WTC11 (cell line): Measurements from ENCODE around the gene DERA. TPM values are rescaled to one million over a fixed set of nuclear protein-coding genes. Genes with fewer than 3 reads are reported as not detected.
A peak's percentile ranks its signal among the peaks of the same experiment; 100 is the strongest.

ENCODE experiments used
- ATAC-seq: fragments of 200-7000 bp; cut with Tn5 transposase; 2 replicates; pipeline ENCODE4 v1.10.0; 2021; ENCODE audit warnings: mild to moderate bottlenecking, moderate library complexity
- Bru-seq: library from RNA; stranded (reverse); fragments of 400-500 nt; gene quantifications from one replicate; lab custom pipeline; 2021; lab: Mats Ljungman, UMichigan
- CTCF ChIA-PET: fragments of 300-600 bp; sonication (Branson Sonifier 250); formaldehyde crosslinking; loops from one replicate; lab custom pipeline; 2021; ENCODE audit warnings: antibody characterized with exemption; lab: Charles Lee
- POLR2A ChIA-PET: fragments of 350-600 bp; sonication (Branson Sonifier 250); formaldehyde crosslinking; loops from one replicate; lab custom pipeline; 2021; ENCODE audit warnings: antibody characterized with exemption; lab: Charles Lee
- DNase-seq: peaks from one replicate; pipeline ENCODE4 v3.0.0; 2021; ENCODE audit warnings: low spot score
- H3K27ac Mint-ChIP-seq: 2 replicates; pipeline ENCODE4 v1.8.0; 2021; ENCODE audit warnings: mixed read lengths
- H3K27me3 Mint-ChIP-seq: 2 replicates; pipeline ENCODE4 v1.8.0; 2021; ENCODE audit warnings: low read depth, mild to moderate bottlenecking, moderate library complexity, mixed read lengths
- H3K36me3 Mint-ChIP-seq: 2 replicates; pipeline ENCODE4 v1.8.0; 2021; ENCODE audit warnings: mixed read lengths
- H3K4me1 Mint-ChIP-seq: 2 replicates; pipeline ENCODE4 v1.8.0; 2022; ENCODE audit warnings: mixed read lengths
- H3K4me3 Mint-ChIP-seq: 2 replicates; pipeline ENCODE4 v1.8.0; 2021; ENCODE audit warnings: mild to moderate bottlenecking, moderate library complexity, mixed read lengths
- H3K9me3 Mint-ChIP-seq: 2 replicates; pipeline ENCODE4 v1.8.0; 2021; ENCODE audit warnings: mixed read lengths
- ATF1 ChIP-seq: sonication (generic); formaldehyde crosslinking; IDR thresholded peaks from 2 replicates; pipeline ENCODE4 v1.8.1; 2023; ENCODE audit warnings: mild to moderate bottlenecking, moderate library complexity, missing genetic modification reagents
- CREB1 ChIP-seq: sonication (generic); formaldehyde crosslinking; IDR thresholded peaks from 2 replicates; pipeline ENCODE4 v1.8.0; 2023; ENCODE audit warnings: mild to moderate bottlenecking, missing genetic modification reagents
- FOXK1 ChIP-seq: sonication (generic); formaldehyde crosslinking; IDR thresholded peaks from 2 replicates; pipeline ENCODE4 v1.8.0; 2022; ENCODE audit warnings: mild to moderate bottlenecking, moderate library complexity, missing genetic modification reagents
- FOXP1 ChIP-seq: sonication (generic); formaldehyde crosslinking; IDR thresholded peaks from 2 replicates; pipeline ENCODE4 v1.8.0; 2022; ENCODE audit warnings: missing genetic modification reagents, mild to moderate bottlenecking, moderate library complexity, borderline replicate concordance
- JUN ChIP-seq: sonication (generic); formaldehyde crosslinking; IDR thresholded peaks from 2 replicates; pipeline ENCODE4 v1.8.0; 2023; ENCODE audit warnings: mild to moderate bottlenecking, missing genetic modification reagents
- NFYB ChIP-seq: sonication (generic); formaldehyde crosslinking; conservative IDR thresholded peaks from 2 replicates; pipeline ENCODE4 v1.8.0; 2022; ENCODE audit warnings: low read depth, missing genetic modification reagents
- NR1H2 ChIP-seq: sonication (generic); formaldehyde crosslinking; IDR thresholded peaks from 2 replicates; pipeline ENCODE4 v1.9.0; 2021; ENCODE audit warnings: mild to moderate bottlenecking, moderate library complexity, missing genetic modification reagents
- PRRX2 ChIP-seq: fragments of 250-450 bp; sonication (Bioruptor Pico); IDR thresholded peaks from 2 replicates; pipeline ENCODE4 v1.8.0; 2021; ENCODE audit warnings: mild to moderate bottlenecking
- SMAD3 ChIP-seq: sonication (generic); formaldehyde crosslinking; IDR thresholded peaks from 2 replicates; pipeline ENCODE4 v1.8.0; 2022; ENCODE audit warnings: missing genetic modification reagents, mild to moderate bottlenecking, borderline replicate concordance
- SP1 ChIP-seq: sonication (generic); formaldehyde crosslinking; conservative IDR thresholded peaks from 2 replicates; pipeline ENCODE4 v1.8.1; 2022; ENCODE audit warnings: missing genetic modification reagents
- TP53 ChIP-seq: sonication (generic); formaldehyde crosslinking; IDR thresholded peaks from 2 replicates; pipeline ENCODE4 v1.8.1; 2023; ENCODE audit warnings: mild to moderate bottlenecking, missing genetic modification reagents
- ZNF138 ChIP-seq: sonication (generic); formaldehyde crosslinking; conservative IDR thresholded peaks from 2 replicates; pipeline ENCODE4 v1.8.1; 2022; ENCODE audit warnings: mild to moderate bottlenecking, moderate library complexity, missing genetic modification reagents
- ZNF396 ChIP-seq: fragments of 250-450 bp; sonication (Bioruptor Pico); IDR thresholded peaks from 2 replicates; pipeline ENCODE4 v1.8.0; 2021; ENCODE audit warnings: mild to moderate bottlenecking, moderate library complexity, borderline replicate concordance
- long read RNA-seq, 3 experiments: library from RNA in 1 of 3; library from capped mRNA in 1 of 3; library from polyadenylated mRNA in 1 of 3; unstranded in 2 of 3; stranded (forward) in 1 of 3; transcript quantifications; one replicate each; pipeline ENCODE4 v2.0.0, GENCODE V29; 2021
- total RNA-seq: library from RNA; stranded (reverse); gene quantifications from 3 replicates; pipeline ENCODE4 v1.2.3, GENCODE V29; 2021
- TF ChIP-seq, protein P1 (sequence below): sonication (generic); formaldehyde crosslinking; IDR thresholded peaks from 2 replicates; pipeline ENCODE4 v1.8.0; 2022; ENCODE audit warnings: mild to moderate bottlenecking, missing genetic modification reagents
- TF ChIP-seq, protein P2 (sequence below): sonication (generic); formaldehyde crosslinking; IDR thresholded peaks from 2 replicates; pipeline ENCODE4 v1.8.1; 2023; ENCODE audit warnings: mild to moderate bottlenecking, missing genetic modification reagents, moderate library complexity
- TF ChIP-seq, protein P3 (sequence below): sonication (generic); formaldehyde crosslinking; IDR thresholded peaks from 2 replicates; pipeline ENCODE4 v1.8.1; 2022; ENCODE audit warnings: mild to moderate bottlenecking, missing genetic modification reagents, moderate library complexity, borderline replicate concordance
- TF ChIP-seq, protein P4 (sequence below): sonication (generic); formaldehyde crosslinking; IDR thresholded peaks from 2 replicates; pipeline ENCODE4 v1.8.0; 2022; ENCODE audit warnings: mild to moderate bottlenecking, missing genetic modification reagents
- TF ChIP-seq, protein P5 (sequence below): sonication (generic); formaldehyde crosslinking; conservative IDR thresholded peaks from 2 replicates; pipeline ENCODE4 v1.8.1; 2022; ENCODE audit warnings: mild to moderate bottlenecking, missing genetic modification reagents
- TF ChIP-seq, protein P6 (sequence below): sonication (generic); formaldehyde crosslinking; IDR thresholded peaks from 2 replicates; pipeline ENCODE4 v1.8.1; 2022; ENCODE audit warnings: missing genetic modification reagents, borderline replicate concordance
- TF ChIP-seq, protein P7 (sequence below): fragments of 250-450 bp; sonication (Bioruptor Pico); IDR thresholded peaks from 2 replicates; pipeline ENCODE4 v2.1.2; 2022; ENCODE audit warnings: mild to moderate bottlenecking, moderate library complexity
- TF ChIP-seq, protein P8 (sequence below): sonication (generic); formaldehyde crosslinking; IDR thresholded peaks from 2 replicates; pipeline ENCODE4 v1.8.1; 2023; ENCODE audit warnings: mild to moderate bottlenecking, missing genetic modification reagents
- TF ChIP-seq, protein P9 (sequence below): fragments of 250-450 bp; sonication (Bioruptor Pico); IDR thresholded peaks from 2 replicates; pipeline ENCODE4 v1.9.0; 2021; ENCODE audit warnings: mild to moderate bottlenecking
- TF ChIP-seq, protein P10 (sequence below): sonication (generic); formaldehyde crosslinking; IDR thresholded peaks from 2 replicates; pipeline ENCODE4 v1.8.1; 2023; ENCODE audit warnings: mild to moderate bottlenecking, missing genetic modification reagents, moderate library complexity

DERA gene
- total RNA-seq = 21.2 to 23.7 TPM (median 22.4 TPM) in 3 replicates
- Bru-seq, nascent RNA = percentile 64 among the genes with signal in this experiment
- long read RNA-seq, experiment 1, transcript DERA-201 (9 exons, 1,705 nt) = major isoform, 79 of 103 reads
- long read RNA-seq, experiment 1, partial matches to known transcripts = 7 of 103 reads
- long read RNA-seq, experiment 1, other reads (novel, unspliced or antisense) = 15 of 103 reads
- long read RNA-seq, experiment 2, transcript DERA-201 (9 exons, 1,705 nt) = major isoform, 20 of 33 reads
- long read RNA-seq, experiment 2, partial matches to known transcripts = 8 of 33 reads
- long read RNA-seq, experiment 2, other reads (novel, unspliced or antisense) = 3 of 33 reads
- long read RNA-seq, experiment 3, transcript DERA-201 (9 exons, 1,705 nt) = major isoform, 80 of 89 reads
- long read RNA-seq, experiment 3, partial matches to known transcripts = 1 of 89 reads
- long read RNA-seq, experiment 3, other reads (novel, unspliced or antisense) = 4 of 89 reads

DNA sequence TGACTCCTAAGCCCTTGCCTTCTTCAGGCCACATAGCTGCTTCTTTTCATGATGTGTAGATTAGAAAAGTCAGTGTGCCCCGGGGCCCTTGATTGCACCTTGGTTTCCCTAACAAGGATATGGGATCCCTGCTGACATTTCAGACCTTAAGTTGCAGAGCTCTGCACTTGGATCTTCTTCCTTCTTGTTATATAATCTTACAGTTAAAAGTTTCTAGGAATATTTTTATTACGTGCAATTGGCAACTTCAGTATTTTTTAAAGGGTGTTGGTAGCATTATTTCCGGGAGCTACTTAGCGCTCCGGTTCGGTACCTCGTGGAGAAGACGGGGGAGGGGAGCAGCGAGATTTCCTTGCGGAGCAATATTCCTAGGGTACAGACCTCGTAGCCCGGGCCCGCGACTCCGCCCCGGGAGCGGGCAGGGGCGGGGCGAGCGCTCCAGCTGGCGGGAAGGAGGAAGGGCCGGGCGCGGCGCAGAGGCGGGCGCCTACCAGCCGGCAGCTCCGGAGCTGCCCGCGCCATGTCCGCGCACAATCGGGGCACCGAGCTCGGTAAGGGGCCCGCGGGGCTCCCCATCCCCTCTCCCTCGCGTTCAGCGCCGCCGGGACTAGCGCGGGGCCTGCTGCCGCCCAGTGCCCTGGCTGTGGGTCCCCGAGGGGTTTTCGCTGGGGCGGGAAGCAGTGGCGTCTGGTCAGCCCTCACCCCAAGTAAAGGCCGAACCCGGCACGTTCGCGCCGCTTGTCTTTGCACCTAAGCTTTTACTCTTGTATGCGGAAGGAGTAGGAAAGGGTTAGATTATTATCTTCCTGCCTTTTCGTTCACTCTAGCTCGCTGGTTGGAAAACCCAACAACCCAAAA is at the start of gene DERA:
Gene DERA (plus strand): TSS at position 469 of the 858 bp plus-strand sequence. CDS start 52 bp downstream, at position 521.
- Mint-ChIP-seq H3K27ac (peak within 1 kb of the TSS; percentile 88; the same call in 1 of the 2 replicates), H3K4me3 (peak within 1 kb of the TSS; percentile 82), H3K9me3 (no peaks in the 10 kb centered on the region), H3K27me3 (peaks cover 7% of the 10 kb centered on the region; the same call in 1 of the 2 replicates), H3K36me3 (no peaks in the 10 kb centered on the region), H3K4me1 (peaks cover 25% of the 10 kb centered on the region)
- CTCF ChIA-PET = interaction anchor here (0.7 to 2.4 kb wide), 8 partner anchors 10 to 379 kb away, joined by 3 to 19 read pairs (median 5); no protein-coding TSS in a partner anchor
- ATAC-seq (peak; percentile 98), DNase-seq (peak; percentile 81)
- POLR2A ChIA-PET = interaction anchor here (0.7 to 1.2 kb wide), 4 partner anchors 18 to 122 kb away, joined by 3 to 5 read pairs (median 4); partner anchors contain the start of gene EPS8
- TF ChIP-seq, protein P1, sequence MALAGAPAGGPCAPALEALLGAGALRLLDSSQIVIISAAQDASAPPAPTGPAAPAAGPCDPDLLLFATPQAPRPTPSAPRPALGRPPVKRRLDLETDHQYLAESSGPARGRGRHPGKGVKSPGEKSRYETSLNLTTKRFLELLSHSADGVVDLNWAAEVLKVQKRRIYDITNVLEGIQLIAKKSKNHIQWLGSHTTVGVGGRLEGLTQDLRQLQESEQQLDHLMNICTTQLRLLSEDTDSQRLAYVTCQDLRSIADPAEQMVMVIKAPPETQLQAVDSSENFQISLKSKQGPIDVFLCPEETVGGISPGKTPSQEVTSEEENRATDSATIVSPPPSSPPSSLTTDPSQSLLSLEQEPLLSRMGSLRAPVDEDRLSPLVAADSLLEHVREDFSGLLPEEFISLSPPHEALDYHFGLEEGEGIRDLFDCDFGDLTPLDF (CRISPR knock-in tag) = no peak
- TF ChIP-seq SMAD3 (CRISPR knock-in tag) = peak; percentile 56; the same call in 1 of the 2 replicates
- TF ChIP-seq FOXK1 = 0 out of 2 replicates have a peak, but pooled peaks have one; percentile 45
- TF ChIP-seq JUN (CRISPR knock-in tag) = 0 out of 2 replicates have a peak, but pooled peaks have one; percentile 30
- TF ChIP-seq, protein P2, sequence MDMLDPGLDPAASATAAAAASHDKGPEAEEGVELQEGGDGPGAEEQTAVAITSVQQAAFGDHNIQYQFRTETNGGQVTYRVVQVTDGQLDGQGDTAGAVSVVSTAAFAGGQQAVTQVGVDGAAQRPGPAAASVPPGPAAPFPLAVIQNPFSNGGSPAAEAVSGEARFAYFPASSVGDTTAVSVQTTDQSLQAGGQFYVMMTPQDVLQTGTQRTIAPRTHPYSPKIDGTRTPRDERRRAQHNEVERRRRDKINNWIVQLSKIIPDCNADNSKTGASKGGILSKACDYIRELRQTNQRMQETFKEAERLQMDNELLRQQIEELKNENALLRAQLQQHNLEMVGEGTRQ (CRISPR knock-in tag) = no peak
- TF ChIP-seq, protein P3, sequence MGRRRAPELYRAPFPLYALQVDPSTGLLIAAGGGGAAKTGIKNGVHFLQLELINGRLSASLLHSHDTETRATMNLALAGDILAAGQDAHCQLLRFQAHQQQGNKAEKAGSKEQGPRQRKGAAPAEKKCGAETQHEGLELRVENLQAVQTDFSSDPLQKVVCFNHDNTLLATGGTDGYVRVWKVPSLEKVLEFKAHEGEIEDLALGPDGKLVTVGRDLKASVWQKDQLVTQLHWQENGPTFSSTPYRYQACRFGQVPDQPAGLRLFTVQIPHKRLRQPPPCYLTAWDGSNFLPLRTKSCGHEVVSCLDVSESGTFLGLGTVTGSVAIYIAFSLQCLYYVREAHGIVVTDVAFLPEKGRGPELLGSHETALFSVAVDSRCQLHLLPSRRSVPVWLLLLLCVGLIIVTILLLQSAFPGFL (CRISPR knock-in tag) = no peak
- no peak for TF ChIP-seq CREB1 (CRISPR knock-in tag)
- no peak for TF ChIP-seq ZNF138
- 0 out of 2 replicates have a peak, but pooled peaks have one; percentile 27 for TF ChIP-seq PRRX2 (CRISPR knock-in tag)
- TF ChIP-seq, protein P4, sequence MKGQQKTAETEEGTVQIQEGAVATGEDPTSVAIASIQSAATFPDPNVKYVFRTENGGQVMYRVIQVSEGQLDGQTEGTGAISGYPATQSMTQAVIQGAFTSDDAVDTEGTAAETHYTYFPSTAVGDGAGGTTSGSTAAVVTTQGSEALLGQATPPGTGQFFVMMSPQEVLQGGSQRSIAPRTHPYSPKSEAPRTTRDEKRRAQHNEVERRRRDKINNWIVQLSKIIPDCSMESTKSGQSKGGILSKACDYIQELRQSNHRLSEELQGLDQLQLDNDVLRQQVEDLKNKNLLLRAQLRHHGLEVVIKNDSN (CRISPR knock-in tag) = 0 out of 2 replicates have a peak, but pooled peaks have one; percentile 21
- TF ChIP-seq NFYB (CRISPR knock-in tag) = no peak
- TF ChIP-seq, protein P5, sequence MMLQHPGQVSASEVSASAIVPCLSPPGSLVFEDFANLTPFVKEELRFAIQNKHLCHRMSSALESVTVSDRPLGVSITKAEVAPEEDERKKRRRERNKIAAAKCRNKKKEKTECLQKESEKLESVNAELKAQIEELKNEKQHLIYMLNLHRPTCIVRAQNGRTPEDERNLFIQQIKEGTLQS (CRISPR knock-in tag) = no peak
- peak; percentile 72 for TF ChIP-seq FOXP1 (CRISPR knock-in tag)
- TF ChIP-seq NR1H2 (CRISPR knock-in tag) = no peak
- TF ChIP-seq, protein P6, sequence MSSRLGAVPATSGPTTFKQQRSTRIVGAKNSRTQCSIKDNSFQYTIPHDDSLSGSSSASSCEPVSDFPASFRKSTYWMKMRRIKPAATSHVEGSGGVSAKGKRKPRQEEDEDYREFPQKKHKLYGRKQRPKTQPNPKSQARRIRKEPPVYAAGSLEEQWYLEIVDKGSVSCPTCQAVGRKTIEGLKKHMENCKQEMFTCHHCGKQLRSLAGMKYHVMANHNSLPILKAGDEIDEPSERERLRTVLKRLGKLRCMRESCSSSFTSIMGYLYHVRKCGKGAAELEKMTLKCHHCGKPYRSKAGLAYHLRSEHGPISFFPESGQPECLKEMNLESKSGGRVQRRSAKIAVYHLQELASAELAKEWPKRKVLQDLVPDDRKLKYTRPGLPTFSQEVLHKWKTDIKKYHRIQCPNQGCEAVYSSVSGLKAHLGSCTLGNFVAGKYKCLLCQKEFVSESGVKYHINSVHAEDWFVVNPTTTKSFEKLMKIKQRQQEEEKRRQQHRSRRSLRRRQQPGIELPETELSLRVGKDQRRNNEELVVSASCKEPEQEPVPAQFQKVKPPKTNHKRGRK (CRISPR knock-in tag) = no peak
- TF ChIP-seq, protein P7, sequence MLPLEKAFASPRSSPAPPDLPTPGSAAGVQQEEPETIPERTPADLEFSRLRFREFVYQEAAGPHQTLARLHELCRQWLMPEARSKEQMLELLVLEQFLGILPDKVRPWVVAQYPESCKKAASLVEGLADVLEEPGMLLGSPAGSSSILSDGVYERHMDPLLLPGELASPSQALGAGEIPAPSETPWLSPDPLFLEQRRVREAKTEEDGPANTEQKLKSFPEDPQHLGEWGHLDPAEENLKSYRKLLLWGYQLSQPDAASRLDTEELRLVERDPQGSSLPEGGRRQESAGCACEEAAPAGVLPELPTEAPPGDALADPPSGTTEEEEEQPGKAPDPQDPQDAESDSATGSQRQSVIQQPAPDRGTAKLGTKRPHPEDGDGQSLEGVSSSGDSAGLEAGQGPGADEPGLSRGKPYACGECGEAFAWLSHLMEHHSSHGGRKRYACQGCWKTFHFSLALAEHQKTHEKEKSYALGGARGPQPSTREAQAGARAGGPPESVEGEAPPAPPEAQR (CRISPR knock-in tag) = no peak
- no peak for TF ChIP-seq ATF1
- TF ChIP-seq, protein P8, sequence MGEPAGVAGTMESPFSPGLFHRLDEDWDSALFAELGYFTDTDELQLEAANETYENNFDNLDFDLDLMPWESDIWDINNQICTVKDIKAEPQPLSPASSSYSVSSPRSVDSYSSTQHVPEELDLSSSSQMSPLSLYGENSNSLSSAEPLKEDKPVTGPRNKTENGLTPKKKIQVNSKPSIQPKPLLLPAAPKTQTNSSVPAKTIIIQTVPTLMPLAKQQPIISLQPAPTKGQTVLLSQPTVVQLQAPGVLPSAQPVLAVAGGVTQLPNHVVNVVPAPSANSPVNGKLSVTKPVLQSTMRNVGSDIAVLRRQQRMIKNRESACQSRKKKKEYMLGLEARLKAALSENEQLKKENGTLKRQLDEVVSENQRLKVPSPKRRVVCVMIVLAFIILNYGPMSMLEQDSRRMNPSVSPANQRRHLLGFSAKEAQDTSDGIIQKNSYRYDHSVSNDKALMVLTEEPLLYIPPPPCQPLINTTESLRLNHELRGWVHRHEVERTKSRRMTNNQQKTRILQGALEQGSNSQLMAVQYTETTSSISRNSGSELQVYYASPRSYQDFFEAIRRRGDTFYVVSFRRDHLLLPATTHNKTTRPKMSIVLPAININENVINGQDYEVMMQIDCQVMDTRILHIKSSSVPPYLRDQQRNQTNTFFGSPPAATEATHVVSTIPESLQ (CRISPR knock-in tag) = no peak
- no peak for TF ChIP-seq TP53 (CRISPR knock-in tag)
- TF ChIP-seq, protein P9, sequence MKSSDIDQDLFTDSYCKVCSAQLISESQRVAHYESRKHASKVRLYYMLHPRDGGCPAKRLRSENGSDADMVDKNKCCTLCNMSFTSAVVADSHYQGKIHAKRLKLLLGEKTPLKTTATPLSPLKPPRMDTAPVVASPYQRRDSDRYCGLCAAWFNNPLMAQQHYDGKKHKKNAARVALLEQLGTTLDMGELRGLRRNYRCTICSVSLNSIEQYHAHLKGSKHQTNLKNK (CRISPR knock-in tag) = no peak
- peak; percentile 56; the same call in 1 of the 2 replicates for TF ChIP-seq SP1 (CRISPR knock-in tag)
- TF ChIP-seq ZNF396 (CRISPR knock-in tag) = no peak
- TF ChIP-seq, protein P10, sequence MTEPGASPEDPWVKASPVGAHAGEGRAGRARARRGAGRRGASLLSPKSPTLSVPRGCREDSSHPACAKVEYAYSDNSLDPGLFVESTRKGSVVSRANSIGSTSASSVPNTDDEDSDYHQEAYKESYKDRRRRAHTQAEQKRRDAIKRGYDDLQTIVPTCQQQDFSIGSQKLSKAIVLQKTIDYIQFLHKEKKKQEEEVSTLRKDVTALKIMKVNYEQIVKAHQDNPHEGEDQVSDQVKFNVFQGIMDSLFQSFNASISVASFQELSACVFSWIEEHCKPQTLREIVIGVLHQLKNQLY (CRISPR knock-in tag) = no peak
